ENCODE results near the gene TSPO2.
"Not testable (repeated sequence)": the region's sequence is repeated elsewhere in the genome, so short reads cannot be mapped to it uniquely, and the experiment has no call there.

The TSPO2 gene

GRCh38 chr6:41008011-41008410, 34.3 kb upstream of the TSPO2 start:
- H3K4me1 ChIP-seq (ENCODE audit: control insufficient read depth, insufficient read depth, low read length, poor library complexity, severe bottlenecking) = no peaks in the 10 kb centered on the region
- DNase-seq = no peak
- no peaks in the 10 kb centered on the region for H3K36me3 ChIP-seq (ENCODE audit: control insufficient read depth, insufficient read depth, low read length)
- no peaks in the 10 kb centered on the region for H3K9me3 ChIP-seq (ENCODE audit: control insufficient read depth, low read length)
- H3K4me3 ChIP-seq (ENCODE audit: insufficient read depth, low read depth, low read length, poor library complexity, severe bottlenecking) = no peak overlapping the region
- H3K27ac ChIP-seq (ENCODE audit: insufficient read depth, low read length, poor library complexity, severe bottlenecking) = no peak overlapping the region
- H3K27me3 ChIP-seq (replicated peaks; ENCODE audit: control insufficient read depth, insufficient read depth, low read length, poor library complexity, severe bottlenecking) = no peaks in the 10 kb centered on the region

DNA sequence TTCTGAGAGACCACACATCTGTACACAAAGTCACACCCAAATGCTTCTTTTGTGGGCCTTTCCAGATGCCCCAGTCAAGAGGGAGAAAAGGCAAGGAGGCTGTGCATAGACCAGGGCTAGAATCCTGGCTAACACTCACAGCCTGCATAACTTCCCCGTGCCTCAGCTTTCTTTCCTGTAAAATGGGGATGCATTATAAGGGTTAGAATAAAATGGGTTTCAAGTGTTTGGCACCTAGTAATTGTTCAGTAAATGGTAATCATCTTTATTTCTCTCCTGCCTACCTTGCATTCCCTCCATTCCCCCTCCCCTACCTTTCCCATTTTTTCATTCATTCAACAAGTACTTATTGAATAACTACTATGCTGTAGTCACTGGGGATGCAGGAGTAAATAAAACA, 32.6 kb upstream of the TSPO2 start:
- Histone ChIP-seq H3K9me3 (ENCODE audit: control insufficient read depth, low read length) (no peaks in the 10 kb centered on the region), H3K4me3 (ENCODE audit: insufficient read depth, low read depth, low read length, poor library complexity, severe bottlenecking) (no peak overlapping the region), H3K27ac (ENCODE audit: insufficient read depth, low read length, poor library complexity, severe bottlenecking) (no peak overlapping the region)

DNA sequence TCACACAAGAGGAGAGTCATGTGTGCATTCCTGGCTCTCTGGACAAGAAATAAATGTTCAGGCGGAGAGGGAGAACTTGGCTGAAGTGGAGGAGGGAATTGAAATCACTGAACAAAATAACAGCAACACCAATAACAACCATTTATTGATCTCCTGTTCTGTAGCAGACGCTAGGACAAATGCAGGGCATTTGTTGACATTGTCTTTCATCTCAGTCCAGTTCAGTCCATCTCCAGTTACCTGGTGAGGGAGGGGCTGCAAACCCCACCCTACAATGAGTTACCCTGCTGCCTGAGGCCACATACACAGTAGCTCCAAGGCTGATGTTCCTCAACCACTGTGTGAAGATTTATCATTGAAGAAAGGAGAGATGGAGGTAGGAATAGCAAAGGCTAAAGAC, 30.6 kb upstream of the TSPO2 start:
- no peaks in the 10 kb centered on the region for H3K4me1 ChIP-seq (ENCODE audit: control insufficient read depth, insufficient read depth, low read length, poor library complexity, severe bottlenecking)
- H3K4me3 ChIP-seq (ENCODE audit: insufficient read depth, low read depth, low read length, poor library complexity, severe bottlenecking) = no peak overlapping the region
- no peaks in the 10 kb centered on the region for H3K27me3 ChIP-seq (replicated peaks; ENCODE audit: control insufficient read depth, insufficient read depth, low read length, poor library complexity, severe bottlenecking)
- H3K9me3 ChIP-seq (ENCODE audit: control insufficient read depth, low read length) = no peaks in the 10 kb centered on the region
- no peak for DNase-seq
- no peak overlapping the region for H3K27ac ChIP-seq (ENCODE audit: insufficient read depth, low read length, poor library complexity, severe bottlenecking)
- no peaks in the 10 kb centered on the region for H3K36me3 ChIP-seq (ENCODE audit: control insufficient read depth, insufficient read depth, low read length)

More for the DNA sequence above, 32.6 kb upstream of the TSPO2 start:
- no peak for DNase-seq
- H3K4me1 ChIP-seq (ENCODE audit: control insufficient read depth, insufficient read depth, low read length, poor library complexity, severe bottlenecking) = no peaks in the 10 kb centered on the region
- no peaks in the 10 kb centered on the region for H3K36me3 ChIP-seq (ENCODE audit: control insufficient read depth, insufficient read depth, low read length)
- H3K27me3 ChIP-seq (replicated peaks; ENCODE audit: control insufficient read depth, insufficient read depth, low read length, poor library complexity, severe bottlenecking) = no peaks in the 10 kb centered on the region

DNA sequence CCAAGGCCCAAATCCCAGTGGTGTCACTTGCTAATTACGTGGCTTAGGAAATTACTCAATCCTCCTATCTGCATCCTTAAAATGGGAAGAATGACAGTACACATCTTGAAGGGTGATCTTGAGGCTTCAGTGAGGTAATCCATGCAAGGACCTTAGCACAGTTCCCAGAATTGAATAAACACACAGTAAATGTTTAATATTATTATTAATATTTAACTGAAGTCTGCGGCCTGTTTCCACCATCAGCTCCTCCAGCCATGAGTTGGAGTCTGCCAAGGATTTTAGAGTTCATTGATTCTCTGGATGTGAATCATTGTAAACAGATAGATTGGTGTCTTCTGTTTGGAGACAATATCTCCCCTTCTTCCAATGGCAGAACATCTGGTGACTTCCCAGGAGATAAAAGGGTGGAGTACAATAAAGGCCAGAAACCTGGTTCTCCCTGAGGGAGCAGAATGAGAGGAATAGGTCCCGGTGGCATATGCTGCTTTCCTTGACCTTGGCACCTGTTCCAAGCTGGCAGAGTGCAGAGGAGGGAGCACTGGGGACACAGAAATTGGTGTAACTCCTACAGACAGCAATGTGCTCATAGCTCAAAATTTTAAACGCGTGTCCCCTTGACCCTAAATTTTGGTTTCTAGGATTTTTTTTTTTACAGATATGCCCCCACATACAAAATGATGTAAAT, 28.7 kb upstream of the TSPO2 start:
- no peaks in the 10 kb centered on the region for H3K36me3 ChIP-seq (ENCODE audit: control insufficient read depth, insufficient read depth, low read length)
- DNase-seq = no peak

DNA sequence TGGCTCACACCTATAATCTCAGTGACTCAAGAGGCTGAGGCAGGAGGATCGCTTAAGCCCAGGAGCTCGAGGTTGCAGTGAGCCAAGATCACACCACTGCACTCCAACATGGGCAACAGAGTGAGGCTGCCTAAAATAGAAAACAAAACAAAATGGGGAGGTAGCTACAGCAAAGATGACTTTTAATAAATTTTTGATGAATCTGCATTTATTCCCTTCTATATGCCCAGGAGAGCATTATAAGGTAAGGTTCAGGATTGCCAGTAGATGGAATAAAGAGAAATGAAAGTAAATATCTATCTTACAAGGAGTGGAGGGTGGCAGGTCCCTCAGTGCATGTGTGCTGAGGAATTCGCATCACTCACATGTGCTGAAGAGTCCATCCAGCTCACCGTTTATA, 27.5 kb upstream of the TSPO2 start:
- no peaks in the 10 kb centered on the region for H3K36me3 ChIP-seq (ENCODE audit: control insufficient read depth, insufficient read depth, low read length)
- H3K9me3 ChIP-seq (ENCODE audit: control insufficient read depth, low read length) = no peaks in the 10 kb centered on the region
- no peaks in the 10 kb centered on the region for H3K4me1 ChIP-seq (ENCODE audit: control insufficient read depth, insufficient read depth, low read length, poor library complexity, severe bottlenecking)
- no peak overlapping the region for H3K4me3 ChIP-seq (ENCODE audit: insufficient read depth, low read depth, low read length, poor library complexity, severe bottlenecking)
- H3K27me3 ChIP-seq (replicated peaks; ENCODE audit: control insufficient read depth, insufficient read depth, low read length, poor library complexity, severe bottlenecking) = no peaks in the 10 kb centered on the region
- no peak overlapping the region for H3K27ac ChIP-seq (ENCODE audit: insufficient read depth, low read length, poor library complexity, severe bottlenecking)
- no peak for DNase-seq

More for the DNA sequence above, 28.7 kb upstream of the TSPO2 start:
- no peak overlapping the region for H3K4me3 ChIP-seq (ENCODE audit: insufficient read depth, low read depth, low read length, poor library complexity, severe bottlenecking)
- no peaks in the 10 kb centered on the region for H3K27me3 ChIP-seq (replicated peaks; ENCODE audit: control insufficient read depth, insufficient read depth, low read length, poor library complexity, severe bottlenecking)
- no peaks in the 10 kb centered on the region for H3K4me1 ChIP-seq (ENCODE audit: control insufficient read depth, insufficient read depth, low read length, poor library complexity, severe bottlenecking)
- no peak overlapping the region for H3K27ac ChIP-seq (ENCODE audit: insufficient read depth, low read length, poor library complexity, severe bottlenecking)
- no peaks in the 10 kb centered on the region for H3K9me3 ChIP-seq (ENCODE audit: control insufficient read depth, low read length)

DNA sequence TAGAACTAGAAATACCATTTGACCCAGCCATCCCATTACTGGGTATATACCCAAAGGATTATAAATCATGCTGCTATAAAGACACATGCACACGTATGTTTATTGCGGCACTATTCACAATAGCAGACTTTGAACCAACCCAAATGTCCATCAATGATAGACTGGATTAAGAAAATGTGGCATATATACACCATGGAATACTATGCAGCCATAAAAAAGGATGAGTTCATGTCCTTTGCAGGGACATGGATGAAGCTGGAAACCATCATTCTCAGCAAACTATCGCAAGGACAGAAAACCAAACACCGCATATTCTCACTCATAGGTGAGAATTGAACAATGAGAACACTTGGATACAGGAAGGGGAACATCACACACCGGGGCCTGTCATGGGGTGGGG, 26.4 kb upstream of the TSPO2 start:
- H3K36me3 ChIP-seq (ENCODE audit: control insufficient read depth, insufficient read depth, low read length); H3K4me3 ChIP-seq (ENCODE audit: insufficient read depth, low read depth, low read length, poor library complexity, severe bottlenecking); H3K27ac ChIP-seq (ENCODE audit: insufficient read depth, low read length, poor library complexity, severe bottlenecking); H3K27me3 ChIP-seq (replicated peaks; ENCODE audit: control insufficient read depth, insufficient read depth, low read length, poor library complexity, severe bottlenecking); H3K9me3 ChIP-seq (ENCODE audit: control insufficient read depth, low read length); H3K4me1 ChIP-seq (ENCODE audit: control insufficient read depth, insufficient read depth, low read length, poor library complexity, severe bottlenecking); DNase-seq: not testable (repeated sequence)

- Histone ChIP-seq H3K4me3 (ENCODE audit: insufficient read depth, low read depth, low read length, poor library complexity, severe bottlenecking) (no peak overlapping the region), H3K27ac (ENCODE audit: insufficient read depth, low read length, poor library complexity, severe bottlenecking) (no peak overlapping the region), H3K9me3 (ENCODE audit: control insufficient read depth, low read length) (no peaks in the 10 kb centered on the region), H3K27me3 (replicated peaks; ENCODE audit: control insufficient read depth, insufficient read depth, low read length, poor library complexity, severe bottlenecking) (no peaks in the 10 kb centered on the region), H3K36me3 (ENCODE audit: control insufficient read depth, insufficient read depth, low read length) (no peaks in the 10 kb centered on the region), H3K4me1 (ENCODE audit: control insufficient read depth, insufficient read depth, low read length, poor library complexity, severe bottlenecking) (no peaks in the 10 kb centered on the region)
- no peak for DNase-seq
These were observed 24.6 kb upstream of the TSPO2 start for GRCh38 chr6:41017663-41018062.

DNA sequence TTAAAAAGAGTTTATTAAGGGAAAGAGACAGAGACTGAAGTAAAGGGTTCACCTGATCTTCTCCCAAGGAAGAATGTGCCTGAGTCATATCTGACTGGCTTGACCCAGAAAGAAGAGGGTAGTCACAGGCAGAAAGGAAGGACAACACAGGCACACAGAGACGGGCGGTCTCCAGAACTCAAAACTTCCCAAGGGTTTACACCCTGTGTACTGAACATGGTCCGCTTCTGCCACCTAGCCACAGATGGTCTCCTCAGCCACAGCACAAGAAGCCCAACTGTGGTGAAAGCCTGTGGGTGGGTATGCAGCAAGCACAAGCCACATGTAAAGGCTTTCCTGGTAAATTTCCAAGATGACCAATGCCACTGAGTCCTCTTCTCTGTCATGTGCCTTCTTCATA, 20.4 kb upstream of the TSPO2 start:
- H3K36me3 ChIP-seq (ENCODE audit: control insufficient read depth, insufficient read depth, low read length) = no peaks in the 10 kb centered on the region
- no peak overlapping the region for H3K27ac ChIP-seq (ENCODE audit: insufficient read depth, low read length, poor library complexity, severe bottlenecking)
- H3K4me3 ChIP-seq (ENCODE audit: insufficient read depth, low read depth, low read length, poor library complexity, severe bottlenecking) = no peak overlapping the region
- H3K4me1 ChIP-seq (ENCODE audit: control insufficient read depth, insufficient read depth, low read length, poor library complexity, severe bottlenecking) = no peaks in the 10 kb centered on the region
- H3K9me3 ChIP-seq (ENCODE audit: control insufficient read depth, low read length) = no peaks in the 10 kb centered on the region
- no peak for DNase-seq
- no peaks in the 10 kb centered on the region for H3K27me3 ChIP-seq (replicated peaks; ENCODE audit: control insufficient read depth, insufficient read depth, low read length, poor library complexity, severe bottlenecking)

DNA sequence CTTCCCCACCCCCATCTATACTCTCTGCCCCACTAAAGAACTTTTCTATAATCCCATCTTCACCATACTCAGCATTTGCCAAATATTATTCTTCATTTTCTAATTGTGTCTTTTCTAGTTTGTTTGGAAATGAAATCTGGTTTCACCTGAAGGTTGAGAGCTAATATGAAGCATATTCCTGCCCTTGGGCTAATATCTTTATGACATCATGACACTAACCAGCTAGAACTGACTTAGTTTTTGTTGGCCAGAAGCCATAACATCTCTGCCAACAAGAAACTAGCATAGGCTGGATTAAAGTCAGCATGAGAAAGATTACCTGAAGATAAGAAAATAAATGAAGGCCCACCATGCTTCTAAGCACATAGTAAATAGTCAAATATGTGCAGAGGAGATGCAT, 20.0 kb upstream of the TSPO2 start:
- Histone ChIP-seq H3K36me3 (ENCODE audit: control insufficient read depth, insufficient read depth, low read length) (no peaks in the 10 kb centered on the region), H3K4me3 (ENCODE audit: insufficient read depth, low read depth, low read length, poor library complexity, severe bottlenecking) (no peak overlapping the region), H3K4me1 (ENCODE audit: control insufficient read depth, insufficient read depth, low read length, poor library complexity, severe bottlenecking) (peaks cover 3% of the 10 kb centered on the region), H3K27me3 (replicated peaks; ENCODE audit: control insufficient read depth, insufficient read depth, low read length, poor library complexity, severe bottlenecking) (no peaks in the 10 kb centered on the region), H3K9me3 (ENCODE audit: control insufficient read depth, low read length) (no peaks in the 10 kb centered on the region), H3K27ac (ENCODE audit: insufficient read depth, low read length, poor library complexity, severe bottlenecking) (no peak overlapping the region)
- no peak for DNase-seq

DNA sequence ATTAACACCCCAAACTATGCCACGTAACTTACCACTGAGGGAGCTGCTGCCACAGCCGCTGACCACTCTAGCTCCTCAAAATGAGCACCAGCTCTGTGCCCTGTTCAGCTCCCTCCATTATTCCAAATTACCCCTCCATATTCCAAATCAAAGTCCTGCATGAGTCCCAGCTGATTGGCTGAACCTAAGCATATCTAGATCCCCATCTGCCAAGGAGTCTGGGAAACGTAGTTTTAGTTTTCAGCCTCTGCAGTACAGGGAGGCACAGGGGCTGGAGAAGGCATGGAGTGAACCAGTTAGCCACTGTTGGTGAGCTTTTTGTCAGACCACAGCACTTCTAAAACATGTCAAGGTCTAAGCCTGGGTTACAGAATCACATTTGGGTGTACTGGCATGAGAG, 19.2 kb upstream of the TSPO2 start:
- Histone ChIP-seq H3K27ac (ENCODE audit: insufficient read depth, low read length, poor library complexity, severe bottlenecking) (no peak overlapping the region), H3K9me3 (ENCODE audit: control insufficient read depth, low read length) (no peaks in the 10 kb centered on the region), H3K36me3 (ENCODE audit: control insufficient read depth, insufficient read depth, low read length) (no peaks in the 10 kb centered on the region), H3K4me3 (ENCODE audit: insufficient read depth, low read depth, low read length, poor library complexity, severe bottlenecking) (no peak overlapping the region), H3K27me3 (replicated peaks; ENCODE audit: control insufficient read depth, insufficient read depth, low read length, poor library complexity, severe bottlenecking) (no peaks in the 10 kb centered on the region), H3K4me1 (ENCODE audit: control insufficient read depth, insufficient read depth, low read length, poor library complexity, severe bottlenecking) (peaks cover 12% of the 10 kb centered on the region)
- no peak for DNase-seq
